ENCODE data around the gene RERE.

DNA sequence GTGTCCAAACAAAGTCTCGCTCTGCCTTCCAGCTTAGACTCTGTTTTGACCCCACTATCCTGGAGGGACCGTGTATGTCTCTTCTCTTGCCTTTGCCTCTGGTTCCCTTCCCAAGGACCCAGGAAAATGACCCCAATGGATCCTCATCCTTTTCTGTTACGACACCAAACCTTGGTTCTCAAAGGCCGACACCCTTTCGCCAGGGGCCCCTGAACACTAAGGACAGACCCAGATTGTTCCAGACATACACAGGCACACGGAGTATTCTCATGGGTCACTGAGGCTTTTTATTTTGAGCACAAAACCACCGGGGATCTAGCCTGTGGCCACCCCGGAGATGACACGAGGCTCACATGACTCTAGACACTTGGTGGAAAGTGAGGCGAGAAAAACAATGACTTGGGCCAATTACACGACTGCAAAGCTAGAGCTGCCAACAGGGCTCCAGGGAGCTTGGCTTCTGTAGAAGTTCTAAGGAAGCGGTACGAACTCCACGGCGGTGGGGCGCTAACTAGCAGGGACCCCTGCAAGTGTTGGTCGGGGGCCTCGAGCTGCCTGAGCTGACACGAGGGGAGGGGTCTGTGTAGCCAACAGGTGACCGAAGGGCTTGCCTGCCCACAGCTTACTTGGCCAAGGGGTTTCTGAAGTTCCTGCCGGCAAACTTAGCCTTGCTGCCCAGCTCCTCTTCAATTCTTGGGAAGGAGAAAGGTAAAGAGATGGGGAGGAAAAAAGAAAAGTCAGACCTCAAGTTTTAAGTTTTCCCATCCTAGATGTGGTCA, 43.5 kb upstream of the RERE start:
- TF ChIP-seq, protein P1, sequence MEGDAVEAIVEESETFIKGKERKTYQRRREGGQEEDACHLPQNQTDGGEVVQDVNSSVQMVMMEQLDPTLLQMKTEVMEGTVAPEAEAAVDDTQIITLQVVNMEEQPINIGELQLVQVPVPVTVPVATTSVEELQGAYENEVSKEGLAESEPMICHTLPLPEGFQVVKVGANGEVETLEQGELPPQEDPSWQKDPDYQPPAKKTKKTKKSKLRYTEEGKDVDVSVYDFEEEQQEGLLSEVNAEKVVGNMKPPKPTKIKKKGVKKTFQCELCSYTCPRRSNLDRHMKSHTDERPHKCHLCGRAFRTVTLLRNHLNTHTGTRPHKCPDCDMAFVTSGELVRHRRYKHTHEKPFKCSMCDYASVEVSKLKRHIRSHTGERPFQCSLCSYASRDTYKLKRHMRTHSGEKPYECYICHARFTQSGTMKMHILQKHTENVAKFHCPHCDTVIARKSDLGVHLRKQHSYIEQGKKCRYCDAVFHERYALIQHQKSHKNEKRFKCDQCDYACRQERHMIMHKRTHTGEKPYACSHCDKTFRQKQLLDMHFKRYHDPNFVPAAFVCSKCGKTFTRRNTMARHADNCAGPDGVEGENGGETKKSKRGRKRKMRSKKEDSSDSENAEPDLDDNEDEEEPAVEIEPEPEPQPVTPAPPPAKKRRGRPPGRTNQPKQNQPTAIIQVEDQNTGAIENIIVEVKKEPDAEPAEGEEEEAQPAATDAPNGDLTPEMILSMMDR (IDR thresholded peaks at IDR 0.05), result no peak
- TF ChIP-seq, protein P2, sequence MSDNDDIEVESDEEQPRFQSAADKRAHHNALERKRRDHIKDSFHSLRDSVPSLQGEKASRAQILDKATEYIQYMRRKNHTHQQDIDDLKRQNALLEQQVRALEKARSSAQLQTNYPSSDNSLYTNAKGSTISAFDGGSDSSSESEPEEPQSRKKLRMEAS (IDR thresholded peaks at IDR 0.05; ENCODE audit: low read depth), result no peak

All from SK-N-SH (cell line).